ENCODE results near the gene NPDC1. TPM values are rescaled to one million over a fixed set of nuclear protein-coding genes. Genes with fewer than 3 reads are reported as not detected.
"Not testable (repeated sequence)": the region's sequence is repeated elsewhere in the genome, so short reads cannot be mapped to it uniquely, and the experiment has no call there.

NPDC1 gene
- total RNA-seq, 1 donor = 23.8 TPM

GRCh38 chr9:137034039-137034708 lies 11.8 kb downstream of the NPDC1 start:
- H3K4me3 ChIP-seq (ENCODE audit: low read depth, low read length) = no peak overlapping the region
- no peak for DNase-seq (ENCODE audit: low read depth)
- no peak for TF ChIP-seq CTCF (IDR thresholded peaks at IDR 0.05; ENCODE audit: insufficient read depth, low read length)

GRCh38 chr9:137033481-137033880 lies 12.5 kb downstream of the NPDC1 start:
- H3K4me3 ChIP-seq (ENCODE audit: low read depth, low read length); DNase-seq (ENCODE audit: low read depth): not testable (repeated sequence)

- no peak for TF ChIP-seq CTCF (IDR thresholded peaks at IDR 0.05; ENCODE audit: insufficient read depth, low read length)
These were observed 13.1 kb downstream of the NPDC1 start for GRCh38 chr9:137032858-137033257.

GRCh38 chr9:137031904-137032640 lies 13.9 kb downstream of the NPDC1 start, which contains the start of gene FUT7:
FUT7 (minus strand) TSS chr9:137032088; CDS start chr9:137031991, 97 bp downstream.
- no peak within 1 kb of the TSS for H3K4me3 ChIP-seq (ENCODE audit: low read depth, low read length)
- no peak for DNase-seq (ENCODE audit: low read depth)
- no peak for TF ChIP-seq CTCF (IDR thresholded peaks at IDR 0.05; ENCODE audit: insufficient read depth, low read length)

More at GRCh38 chr9:137032858-137033257, 13.1 kb downstream of the NPDC1 start:
- H3K4me3 ChIP-seq (ENCODE audit: low read depth, low read length) = no peak overlapping the region
- DNase-seq (ENCODE audit: low read depth) = no peak

- H3K4me3 ChIP-seq (ENCODE audit: low read depth, low read length) = no peak overlapping the region
- no peak for TF ChIP-seq CTCF (IDR thresholded peaks at IDR 0.05; ENCODE audit: insufficient read depth, low read length)
- no peak for DNase-seq (ENCODE audit: low read depth)
These were observed 15.1 kb downstream of the NPDC1 start for GRCh38 chr9:137030538-137031527.

GRCh38 chr9:137030006-137030405 lies 16.0 kb downstream of the NPDC1 start:
- no peak for TF ChIP-seq CTCF (IDR thresholded peaks at IDR 0.05; ENCODE audit: insufficient read depth, low read length)
- H3K4me3 ChIP-seq (ENCODE audit: low read depth, low read length) = no peak overlapping the region
- no peak for DNase-seq (ENCODE audit: low read depth)

All from fibroblast of the aortic adventitia (primary cell).